Hematopoietic multipotent progenitor cell treated with erythropoietin and hydrocortisone succinate and interleukin-3 and kit ligand, for 15 days (in vitro differentiated cells): Measurements from ENCODE around the gene TUBGCP6.

Experiments
- DNase-seq: peaks from one replicate; pipeline ENCODE4 v3.0.0-alpha.2; 2015; ENCODE audit warnings: low spot score

The TUBGCP6 gene

GRCh38 chr22:50250555-50251476 lies 6.0 kb upstream of the TUBGCP6 start, which contains the start of gene HDAC10:
HDAC10 (minus strand) TSS chr22:50251265; CDS start chr22:50251032, 233 bp downstream.
- DNase-seq = peak; percentile 70

- no peak for DNase-seq
These were observed 5.4 kb upstream of the TUBGCP6 start for GRCh38 chr22:50250249-50250554.

GRCh38 chr22:50249341-50250248 lies 4.8 kb upstream of the TUBGCP6 start:
- DNase-seq = no peak

- no peak for DNase-seq
These were observed 3.6 kb upstream of the TUBGCP6 start for GRCh38 chr22:50248196-50249081.

- peak; percentile 15 for DNase-seq
These were observed 2.9 kb upstream of the TUBGCP6 start for GRCh38 chr22:50247748-50248147.

GRCh38 chr22:50246242-50247175 lies 1.7 kb upstream of the TUBGCP6 start:
- DNase-seq = no peak

- no peak for DNase-seq
These were observed 620 bp upstream of the TUBGCP6 start for GRCh38 chr22:50245214-50246072.

- DNase-seq = no peak
These were observed 971 bp downstream of the TUBGCP6 start for GRCh38 chr22:50243685-50244419.

- DNase-seq = no peak
These were observed 2.3 kb downstream of the TUBGCP6 start for GRCh38 chr22:50242406-50242949.

- DNase-seq = no peak
These were observed 6.1 kb downstream of the TUBGCP6 start for GRCh38 chr22:50238755-50239154.

GRCh38 chr22:50236731-50237409 lies 8.0 kb downstream of the TUBGCP6 start:
- DNase-seq = peak; percentile 14

- no peak for DNase-seq
These were observed 11.6 kb downstream of the TUBGCP6 start for GRCh38 chr22:50233223-50233622.

- no peak for DNase-seq
These were observed 12.2 kb downstream of the TUBGCP6 start for GRCh38 chr22:50232481-50233151.

GRCh38 chr22:50229370-50229769 lies 15.5 kb downstream of the TUBGCP6 start:
- DNase-seq = no peak

GRCh38 chr22:50228366-50228765 lies 16.5 kb downstream of the TUBGCP6 start:
- DNase-seq = no peak

GRCh38 chr22:50227579-50228215 lies 17.1 kb downstream of the TUBGCP6 start:
- DNase-seq = no peak

GRCh38 chr22:50226875-50227165 lies 18.0 kb downstream of the TUBGCP6 start:
- DNase-seq = no peak
